HepG2 (cell line): Measurements from ENCODE around the gene TBC1D12. TPM values are rescaled to one million over a fixed set of nuclear protein-coding genes. Genes with fewer than 3 reads are reported as not detected.

ENCODE experiments used
- ADNP ChIP-seq: sonication (generic); formaldehyde crosslinking; IDR thresholded peaks from 2 replicates; pipeline ENCODE4 v1.4.0; 2020; ENCODE audit warnings: missing genetic modification reagents
- CEBPG ChIP-seq: IDR thresholded peaks from 2 replicates; pipeline ENCODE4 v1.6.1; 2016
- CHD4 ChIP-seq: fragments of 200-600 bp; sonication (generic); IDR thresholded peaks from 2 replicates; pipeline ENCODE4 v1.7.0; 2017; ENCODE audit warnings: mild to moderate bottlenecking, low read length, borderline replicate concordance
- EEA1 ChIP-seq: sonication (generic); formaldehyde crosslinking; IDR thresholded peaks from 2 replicates; pipeline ENCODE4 v1.5.1; 2020; ENCODE audit warnings: mild to moderate bottlenecking, missing genetic modification reagents, borderline replicate concordance
- HNF4A ChIP-seq: sonication (generic); formaldehyde crosslinking; IDR thresholded peaks from 2 replicates; pipeline ENCODE4 v1.4.0; 2020; ENCODE audit warnings: missing genetic modification reagents
- HOMEZ ChIP-seq: IDR thresholded peaks from 2 replicates; pipeline ENCODE4 v1.6.1; 2016; ENCODE audit warnings: low read depth
- KDM3A ChIP-seq: IDR thresholded peaks from 2 replicates; pipeline ENCODE4 v1.6.1; 2018; ENCODE audit warnings: low read depth, missing compliant biosample characterization
- KIAA2018 ChIP-seq: sonication (generic); formaldehyde crosslinking; IDR thresholded peaks from 2 replicates; pipeline ENCODE4 v1.5.0; 2020; ENCODE audit warnings: mild to moderate bottlenecking, missing genetic modification reagents, borderline replicate concordance
- MXD3 ChIP-seq: IDR thresholded peaks from 2 replicates; pipeline ENCODE4 v1.6.1; 2016; ENCODE audit warnings: mild to moderate bottlenecking, missing biosample characterization, missing genetic modification reagents
- NR1H2 ChIP-seq: sonication (generic); formaldehyde crosslinking; IDR thresholded peaks from 2 replicates; pipeline ENCODE4 v1.8.1; 2022; ENCODE audit warnings: low read depth, missing genetic modification reagents, borderline replicate concordance
- POGZ ChIP-seq: sonication (generic); formaldehyde crosslinking; IDR thresholded peaks from 2 replicates; pipeline ENCODE4 v1.4.0; 2020; ENCODE audit warnings: mild to moderate bottlenecking, missing genetic modification reagents
- SCMH1 ChIP-seq: sonication (generic); formaldehyde crosslinking; IDR thresholded peaks from 2 replicates; pipeline ENCODE4 v1.9.0; 2021; ENCODE audit warnings: missing genetic modification reagents, mild to moderate bottlenecking, borderline replicate concordance
- TEAD3 ChIP-seq: optimal IDR thresholded peaks from 2 replicates; pipeline ENCODE3; 2016; ENCODE audit warnings: borderline replicate concordance
- TRIM24 ChIP-seq: sonication (generic); formaldehyde crosslinking; IDR thresholded peaks from 2 replicates; pipeline ENCODE4 v1.8.0; 2022; ENCODE audit warnings: mild to moderate bottlenecking, missing genetic modification reagents
- ZMYM2 ChIP-seq: sonication (generic); formaldehyde crosslinking; IDR thresholded peaks from 2 replicates; pipeline ENCODE4 v1.8.0; 2022; ENCODE audit warnings: mild to moderate bottlenecking, missing genetic modification reagents
- ZMYM3 ChIP-seq: sonication (generic); formaldehyde crosslinking; IDR thresholded peaks from 2 replicates; pipeline ENCODE4 v1.5.1; 2020; ENCODE audit warnings: mild to moderate bottlenecking, missing genetic modification reagents
- ZUFSP ChIP-seq: sonication (generic); formaldehyde crosslinking; IDR thresholded peaks from 2 replicates; pipeline ENCODE4 v1.9.0; 2021; ENCODE audit warnings: missing genetic modification reagents, mild to moderate bottlenecking, borderline replicate concordance
- polyA plus RNA-seq, 8 experiments: library from polyadenylated mRNA; depleted of rRNA in 3 of 8; stranded (reverse) in 7 of 8; unstranded in 1 of 8; fragments of >200 nt; fragmentation: Illumina TruSeq in 4 of 8; extraction: Trizol in 4 of 8; gene quantifications; 2 replicates each; pipeline versions ENCODE4 v1.2.1 to v1.2.3, GENCODE V29; 2011 to 2016; ENCODE audit warnings: low read depth in 4 of 8, missing spikeins in 1 of 8, mixed read lengths in 1 of 8; ENCODE audit not compliant: insufficient read depth in 1 of 8
- total RNA-seq, 5 experiments: library from RNA; depleted of rRNA; stranded (reverse); fragments of >200 nt; fragmentation: Illumina TruSeq; extraction: Trizol; gene quantifications; 2 replicates each; pipeline ENCODE4 v1.2.3, GENCODE V29; 2016; ENCODE audit warnings: low read depth in 1 of 5

Gene TBC1D12
- total and polyA plus RNA-seq, 2 of the 13 experiments (the other 11 are each of a cell fraction or from before 2014, with no cell fraction given): 5.7 to 6.2 TPM

GRCh38 chr10:94407668-94408067 lies 5.3 kb downstream of the TBC1D12 start (continued):
- TF ChIP-seq KIAA2018 (CRISPR knock-in tag) (no peak), CEBPG (CRISPR knock-in tag) (peak; percentile 40; the same call in 1 of the 2 replicates), ZUFSP (CRISPR knock-in tag) (no peak), ADNP (0 out of 2 replicates have a peak, but pooled peaks have one; percentile 28), NR1H2 (CRISPR knock-in tag) (no peak), POGZ (CRISPR knock-in tag) (peak; percentile 36; the same call in 1 of the 2 replicates), EEA1 (no peak), MXD3 (CRISPR knock-in tag) (no peak), SCMH1 (CRISPR knock-in tag) (no peak), HNF4A (CRISPR knock-in tag) (peak; percentile 79), CHD4 (0 out of 2 replicates have a peak, but pooled peaks have one; percentile 32), TRIM24 (CRISPR knock-in tag) (no peak), HOMEZ (CRISPR knock-in tag) (peak; percentile 57; the same call in 1 of the 2 replicates), ZMYM2 (CRISPR knock-in tag) (0 out of 2 replicates have a peak, but pooled peaks have one; percentile 60), TEAD3 (CRISPR knock-in tag) (no peak), KDM3A (CRISPR knock-in tag) (no peak), ZMYM3 (CRISPR knock-in tag) (peak; percentile 81)
